Upper lobe of right lung (tissue), 1 donor: ENCODE measurements around the gene DLG2. TPM values are rescaled to one million over a fixed set of nuclear protein-coding genes. Genes with fewer than 3 reads are reported as not detected.
A peak's percentile ranks its signal among the peaks of the same experiment; 100 is the strongest.

Experiments
- ATAC-seq: fragments of 200-7000 bp; cut with Tn5 transposase; one replicate; pipeline ENCODE4 v1.9.1; 2020; ENCODE audit warnings: mild to moderate bottlenecking, moderate library complexity
- DNase-seq: peaks from one replicate; pipeline ENCODE4 v3.0.0-alpha.2; 2020
- H3K27ac ChIP-seq: fragments of 200-600 bp; one replicate; pipeline ENCODE4 v1.8.0; 2022
- H3K27me3 ChIP-seq: fragments of 200-600 bp; one replicate; pipeline ENCODE4 v1.8.0; 2022; ENCODE audit warnings: mild to moderate bottlenecking
- H3K36me3 ChIP-seq: fragments of 200-600 bp; one replicate; pipeline ENCODE4 v1.8.0; 2022
- H3K4me1 ChIP-seq: fragments of 200-600 bp; one replicate; pipeline ENCODE4 v1.8.0; 2022
- H3K4me3 ChIP-seq: fragments of 200-600 bp; one replicate; pipeline ENCODE4 v1.8.0; 2022; ENCODE audit warnings: mild to moderate bottlenecking
- H3K9me3 ChIP-seq: fragments of 200-600 bp; one replicate; pipeline ENCODE4 v1.8.0; 2022
- CTCF ChIP-seq: fragments of 200-600 bp; IDR thresholded peaks from one replicate; pipeline ENCODE4 v1.8.0; 2022; ENCODE audit warnings: antibody characterized with exemption
- intact Hi-C: fragments of 100-400 bp; cut with DNase I; formaldehyde crosslinking; loops from one replicate; pipeline ENCODE4 v1.11.0; 2022
- total RNA-seq: library from RNA; stranded (reverse); fragmentation: NEBNext Ultra II Directional; extraction: Animal tissue kit (Norgen Biotek cat#: 25700); gene quantifications from one replicate; pipeline ENCODE4 v1.2.1, GENCODE V29; 2021
- donor health status: DM: no; HTN: yes; CAD: no; lungs with severe emphysema.

DLG2 gene
- total RNA-seq, 1 donor from 2014 or later, result 9.7 TPM

- ATAC-seq (peak; percentile 38), DNase-seq (no peak)
- no peaks in the 10 kb centered on the region for H3K27me3 ChIP-seq
- no peaks in the 10 kb centered on the region for H3K9me3 ChIP-seq
- intact Hi-C loops, result no loop called here
- H3K36me3 ChIP-seq, result no peaks in the 10 kb centered on the region
- no peak for TF ChIP-seq CTCF
- no peaks in the 10 kb centered on the region for H3K4me1 ChIP-seq
- no peak overlapping the region for H3K4me3 ChIP-seq
- H3K27ac ChIP-seq, result no peak overlapping the region
Observed at GRCh38 chr11:85098996-85099395, 528.1 kb downstream of the DLG2 start.

GRCh38 chr11:85096939-85097338 is 530.2 kb downstream of the DLG2 start:
- Histone ChIP-seq H3K36me3 (no peaks in the 10 kb centered on the region), H3K4me3 (no peak overlapping the region), H3K4me1 (no peaks in the 10 kb centered on the region), H3K9me3 (no peaks in the 10 kb centered on the region), H3K27me3 (no peaks in the 10 kb centered on the region), H3K27ac (no peak overlapping the region)
- intact Hi-C loops, result no loop called here
- ATAC-seq, result no peak
- no peak for DNase-seq
- no peak for TF ChIP-seq CTCF

- H3K4me1 ChIP-seq, result no peaks in the 10 kb centered on the region
- ATAC-seq, result no peak
- no peak for TF ChIP-seq CTCF
- H3K27me3 ChIP-seq, result no peaks in the 10 kb centered on the region
- H3K36me3 ChIP-seq, result no peaks in the 10 kb centered on the region
- no peak overlapping the region for H3K27ac ChIP-seq
- no peak overlapping the region for H3K4me3 ChIP-seq
- no peak for DNase-seq
- no peaks in the 10 kb centered on the region for H3K9me3 ChIP-seq
- intact Hi-C loops, result no loop called here
Observed at GRCh38 chr11:85095239-85095638, 531.9 kb downstream of the DLG2 start.

- H3K27me3 ChIP-seq, result no peaks in the 10 kb centered on the region
- ATAC-seq (no peak), DNase-seq (no peak)
- no peaks in the 10 kb centered on the region for H3K36me3 ChIP-seq
- H3K4me1 ChIP-seq, result no peaks in the 10 kb centered on the region
- no peak for TF ChIP-seq CTCF
- no peaks in the 10 kb centered on the region for H3K9me3 ChIP-seq
- H3K27ac ChIP-seq, result no peak overlapping the region
- intact Hi-C loops, result no loop called here
- H3K4me3 ChIP-seq, result no peak overlapping the region
Observed at GRCh38 chr11:85094795-85095194, 532.3 kb downstream of the DLG2 start.

GRCh38 chr11:85089654-85090053 is 537.5 kb downstream of the DLG2 start:
- H3K27me3 ChIP-seq, result no peaks in the 10 kb centered on the region
- no peak overlapping the region for H3K4me3 ChIP-seq
- H3K36me3 ChIP-seq, result no peaks in the 10 kb centered on the region
- no peak for DNase-seq
- ATAC-seq, result no peak
- H3K4me1 ChIP-seq, result no peaks in the 10 kb centered on the region
- no peaks in the 10 kb centered on the region for H3K9me3 ChIP-seq
- no peak for TF ChIP-seq CTCF
- no peak overlapping the region for H3K27ac ChIP-seq
- intact Hi-C loops, result no loop called here

GRCh38 chr11:85088286-85088685 is 538.9 kb downstream of the DLG2 start:
- no peak for ATAC-seq
- Histone ChIP-seq H3K27me3 (no peaks in the 10 kb centered on the region), H3K4me3 (no peak overlapping the region), H3K9me3 (no peaks in the 10 kb centered on the region), H3K27ac (no peak overlapping the region), H3K36me3 (no peaks in the 10 kb centered on the region), H3K4me1 (no peaks in the 10 kb centered on the region)
- intact Hi-C loops, result no loop called here
- no peak for DNase-seq
- TF ChIP-seq CTCF, result no peak
